HEK293 (cell line): ENCODE measurements around the gene RAPGEFL1.
A peak's percentile ranks its signal among the peaks of the same experiment; 100 is the strongest.

Source experiments
- CTCF ChIA-PET: fragments of 350-600 bp; formaldehyde crosslinking; extraction: SDS; loops from one replicate; lab custom pipeline; 2021; ENCODE audit warnings: antibody characterized with exemption; lab: Yijun Ruan, JAX
- POLR2A ChIA-PET: fragments of 300-600 bp; formaldehyde crosslinking; extraction: SDS; loops from one replicate; lab custom pipeline; 2020; ENCODE audit warnings: antibody characterized with exemption, inconsistent platforms; lab: Yijun Ruan, JAX
- H3K27ac ChIP-seq: fragments of 200-500 bp; sonication (Bioruptor generic); 2 replicates; pipeline ENCODE4 v1.5.1; 2014; ENCODE audit warnings: low read depth, low read length, control low read depth, inconsistent platforms; ENCODE audit errors: extremely low read depth
- H3K36me3 ChIP-seq, 2 experiments: fragments of 200-500 bp in 1 of 2; sonication (Bioruptor generic) in 1 of 2; 1 replicate in 1 of 2; 2 replicates in 1 of 2; pipeline ENCODE4 v1.5.1; 2014 to 2017; ENCODE audit warnings: inconsistent platforms in 2 of 2, low read length in 2 of 2; ENCODE audit not compliant: control insufficient read depth in 2 of 2, insufficient read depth in 1 of 2
- H3K4me1 ChIP-seq: fragments of 200-500 bp; sonication (Bioruptor generic); 2 replicates; pipeline ENCODE4 v1.5.1; 2014; ENCODE audit warnings: mild to moderate bottlenecking, low read length, inconsistent platforms; ENCODE audit not compliant: control insufficient read depth, insufficient read depth
- H3K4me3 ChIP-seq: 2 replicates; pipeline ENCODE4 v1.5.1; 2011; ENCODE audit warnings: low read depth, mild to moderate bottlenecking, control low read depth, low read length, moderate library complexity
- H3K9me3 ChIP-seq: fragments of 200-500 bp; sonication (Bioruptor generic); 2 replicates; pipeline ENCODE4 v1.5.1; 2014; ENCODE audit warnings: low read depth, low read length, inconsistent platforms; ENCODE audit not compliant: control insufficient read depth, insufficient read depth
- HOXC10 ChIP-seq: sonication (generic); formaldehyde crosslinking; IDR thresholded peaks from 2 replicates; pipeline ENCODE4 v1.8.1; 2023; ENCODE audit warnings: mild to moderate bottlenecking, missing genetic modification reagents
- KLF1 ChIP-seq: fragments of 450-650 bp; formaldehyde crosslinking; IDR thresholded peaks from 2 replicates; pipeline ENCODE4 v1.5.1; 2016; ENCODE audit warnings: missing biosample characterization, missing genetic modification characterization
- SCRT1 ChIP-seq: fragments of 450-650 bp; formaldehyde crosslinking; IDR thresholded peaks from 2 replicates; pipeline ENCODE4 v1.5.1; 2016; ENCODE audit warnings: missing biosample characterization, missing genetic modification characterization, borderline replicate concordance
- SCRT2 ChIP-seq: fragments of 450-650 bp; formaldehyde crosslinking; IDR thresholded peaks from 2 replicates; pipeline ENCODE4 v1.5.1; 2016; ENCODE audit warnings: missing biosample characterization, missing genetic modification characterization
- TCF7L2 ChIP-seq: IDR thresholded peaks from 2 replicates; pipeline ENCODE4 v1.6.1; 2011; ENCODE audit warnings: low read depth, mild to moderate bottlenecking, inconsistent platforms, low read length, moderate library complexity, borderline replicate concordance
- ZNF514 ChIP-seq: fragments of 450-650 bp; formaldehyde crosslinking; IDR thresholded peaks from 2 replicates; pipeline ENCODE4 v1.5.1; 2016; ENCODE audit warnings: missing biosample characterization, missing genetic modification characterization
- ZNF777 ChIP-seq: fragments of 450-650 bp; formaldehyde crosslinking; IDR thresholded peaks from 2 replicates; pipeline ENCODE4 v1.5.1; 2017; ENCODE audit warnings: missing biosample characterization, missing genetic modification characterization, borderline replicate concordance
- ZXDB ChIP-seq: fragments of 450-650 bp; formaldehyde crosslinking; IDR thresholded peaks from 2 replicates; pipeline ENCODE4 v1.5.1; 2016; ENCODE audit warnings: missing biosample characterization, missing genetic modification characterization
- TF ChIP-seq, protein P1 (sequence below): fragments of 450-650 bp; formaldehyde crosslinking; IDR thresholded peaks from 2 replicates; pipeline ENCODE4 v1.5.1; 2017; ENCODE audit warnings: missing biosample characterization, missing genetic modification characterization
- TF ChIP-seq, protein P2 (sequence below): fragments of 450-650 bp; formaldehyde crosslinking; IDR thresholded peaks from 2 replicates; pipeline ENCODE4 v1.5.1; 2017; ENCODE audit warnings: missing biosample characterization, missing genetic modification characterization
- TF ChIP-seq, protein P3 (sequence below): fragments of 450-650 bp; formaldehyde crosslinking; IDR thresholded peaks from 2 replicates; pipeline ENCODE4 v1.5.1; 2017; ENCODE audit warnings: missing biosample characterization, missing genetic modification characterization

The RAPGEFL1 gene

DNA sequence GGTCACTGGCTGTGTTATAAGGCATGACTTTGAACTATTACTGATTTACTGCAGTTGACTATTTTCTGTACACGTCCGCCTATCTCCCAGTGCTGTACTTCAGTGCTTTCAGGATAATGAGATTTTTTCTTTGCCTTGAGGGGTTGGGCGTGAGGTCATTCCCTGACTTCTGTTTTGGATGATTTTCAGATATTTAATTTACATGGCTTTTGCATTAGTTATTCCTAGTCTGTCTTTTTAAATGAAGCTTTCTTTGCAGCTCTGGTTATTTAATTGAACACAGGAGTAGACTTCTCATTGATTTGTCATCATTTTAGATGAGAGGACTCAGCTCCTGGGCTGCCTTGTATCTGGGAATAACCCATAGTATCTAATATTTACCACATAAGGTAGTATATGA, 65.5 kb downstream of the RAPGEFL1 start (continued):
- no peak for TF ChIP-seq HOXC10
- no peak for TF ChIP-seq TCF7L2
- TF ChIP-seq, protein P1, sequence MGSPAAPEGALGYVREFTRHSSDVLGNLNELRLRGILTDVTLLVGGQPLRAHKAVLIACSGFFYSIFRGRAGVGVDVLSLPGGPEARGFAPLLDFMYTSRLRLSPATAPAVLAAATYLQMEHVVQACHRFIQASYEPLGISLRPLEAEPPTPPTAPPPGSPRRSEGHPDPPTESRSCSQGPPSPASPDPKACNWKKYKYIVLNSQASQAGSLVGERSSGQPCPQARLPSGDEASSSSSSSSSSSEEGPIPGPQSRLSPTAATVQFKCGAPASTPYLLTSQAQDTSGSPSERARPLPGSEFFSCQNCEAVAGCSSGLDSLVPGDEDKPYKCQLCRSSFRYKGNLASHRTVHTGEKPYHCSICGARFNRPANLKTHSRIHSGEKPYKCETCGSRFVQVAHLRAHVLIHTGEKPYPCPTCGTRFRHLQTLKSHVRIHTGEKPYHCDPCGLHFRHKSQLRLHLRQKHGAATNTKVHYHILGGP (tag by site-specific recombination) = no peak
- no peak for TF ChIP-seq ZNF514
- TF ChIP-seq, protein P2, sequence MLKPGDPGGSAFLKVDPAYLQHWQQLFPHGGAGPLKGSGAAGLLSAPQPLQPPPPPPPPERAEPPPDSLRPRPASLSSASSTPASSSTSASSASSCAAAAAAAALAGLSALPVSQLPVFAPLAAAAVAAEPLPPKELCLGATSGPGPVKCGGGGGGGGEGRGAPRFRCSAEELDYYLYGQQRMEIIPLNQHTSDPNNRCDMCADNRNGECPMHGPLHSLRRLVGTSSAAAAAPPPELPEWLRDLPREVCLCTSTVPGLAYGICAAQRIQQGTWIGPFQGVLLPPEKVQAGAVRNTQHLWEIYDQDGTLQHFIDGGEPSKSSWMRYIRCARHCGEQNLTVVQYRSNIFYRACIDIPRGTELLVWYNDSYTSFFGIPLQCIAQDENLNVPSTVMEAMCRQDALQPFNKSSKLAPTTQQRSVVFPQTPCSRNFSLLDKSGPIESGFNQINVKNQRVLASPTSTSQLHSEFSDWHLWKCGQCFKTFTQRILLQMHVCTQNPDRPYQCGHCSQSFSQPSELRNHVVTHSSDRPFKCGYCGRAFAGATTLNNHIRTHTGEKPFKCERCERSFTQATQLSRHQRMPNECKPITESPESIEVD (tag by site-specific recombination) = peak; percentile 82

DNA sequence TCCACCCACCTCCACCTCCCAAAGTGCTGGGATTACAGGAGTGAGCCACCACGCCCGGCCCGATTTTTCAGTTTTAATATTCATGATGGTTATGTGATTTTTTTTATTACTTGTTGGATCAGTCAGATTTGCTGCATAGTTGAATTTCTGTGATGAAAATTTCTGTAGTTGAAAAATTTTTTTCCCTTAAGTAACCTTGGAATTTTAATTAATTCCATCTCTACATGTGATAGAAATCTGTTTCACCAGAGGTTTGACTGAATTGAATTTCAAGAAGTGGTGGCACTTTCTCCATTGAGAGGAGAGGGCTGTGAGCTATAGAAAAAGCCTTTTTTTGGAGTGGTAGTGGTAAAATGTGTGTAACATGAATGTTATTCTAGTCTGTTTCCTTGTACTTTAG, 66.5 kb downstream of the RAPGEFL1 start:
- TF ChIP-seq KLF1 (tag by site-specific recombination) (peak; percentile 1; the same call in 1 of the 2 replicates), ZNF777 (tag by site-specific recombination) (no peak)
- TF ChIP-seq, protein P2 (tag by site-specific recombination) = 0 out of 2 replicates have a peak, but pooled peaks have one; percentile 19
- no peak overlapping the region for H3K4me3 ChIP-seq
- no peaks in the 10 kb centered on the region; a peak in 1 of 3 replicates for H3K36me3 ChIP-seq
- H3K4me1 ChIP-seq = peaks cover 3% of the 10 kb centered on the region; the same call in 1 of the 2 replicates
- ChIA-PET POLR2A (interaction anchor here (0.5 kb wide), 1 partner anchor 285 kb away, joined by 4 read pairs; no protein-coding TSS in a partner anchor), CTCF (interaction anchor here (0.6 to 2.1 kb wide), 3 partner anchors 41 to 174 kb away, joined by 3 to 6 read pairs (median 5); no protein-coding TSS in a partner anchor)
- H3K27ac ChIP-seq = no peak overlapping the region
- H3K9me3 ChIP-seq = no peaks in the 10 kb centered on the region

DNA sequence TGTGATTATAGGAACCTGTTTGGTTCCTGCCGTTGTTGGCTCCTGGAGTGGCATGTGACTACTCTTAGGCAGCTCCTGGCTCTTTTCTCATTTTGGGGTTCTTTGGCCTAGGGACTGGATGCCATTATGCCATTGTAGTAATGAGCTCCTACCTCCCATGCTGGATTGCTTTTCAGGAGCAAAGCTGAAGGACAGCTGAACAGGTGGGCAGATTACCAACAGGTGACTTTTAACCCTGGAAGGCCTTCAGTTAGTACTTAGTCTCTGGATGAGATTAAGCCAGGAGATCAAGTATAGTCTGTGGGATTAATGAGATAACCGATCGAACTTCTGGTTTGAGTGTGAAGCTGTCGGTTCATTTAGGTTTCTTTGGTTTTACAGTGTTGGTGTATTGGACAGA, 67.0 kb downstream of the RAPGEFL1 start:
- CTCF ChIA-PET = interaction anchor here (0.9 to 1.4 kb wide), 2 partner anchors 23 to 42 kb away, joined by 3 to 5 read pairs; no protein-coding TSS in a partner anchor

More for the DNA sequence above, 67.0 kb downstream of the RAPGEFL1 start:
- TF ChIP-seq SCRT1 (peak; percentile 89), SCRT2 (tag by site-specific recombination) (peak; percentile 92), ZXDB (tag by site-specific recombination) (no peak)
- TF ChIP-seq, protein P3, sequence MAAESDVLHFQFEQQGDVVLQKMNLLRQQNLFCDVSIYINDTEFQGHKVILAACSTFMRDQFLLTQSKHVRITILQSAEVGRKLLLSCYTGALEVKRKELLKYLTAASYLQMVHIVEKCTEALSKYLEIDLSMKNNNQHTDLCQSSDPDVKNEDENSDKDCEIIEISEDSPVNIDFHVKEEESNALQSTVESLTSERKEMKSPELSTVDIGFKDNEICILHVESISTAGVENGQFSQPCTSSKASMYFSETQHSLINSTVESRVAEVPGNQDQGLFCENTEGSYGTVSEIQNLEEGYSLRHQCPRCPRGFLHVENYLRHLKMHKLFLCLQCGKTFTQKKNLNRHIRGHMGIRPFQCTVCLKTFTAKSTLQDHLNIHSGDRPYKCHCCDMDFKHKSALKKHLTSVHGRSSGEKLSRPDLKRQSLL (tag by site-specific recombination) = no peak
- H3K36me3 ChIP-seq = no peaks in the 10 kb centered on the region; a peak in 1 of 3 replicates
- H3K27ac ChIP-seq = no peak overlapping the region
- H3K4me1 ChIP-seq = peaks cover 3% of the 10 kb centered on the region; the same call in 1 of the 2 replicates
- POLR2A ChIA-PET = interaction anchor here (0.5 to 0.6 kb wide), 2 partner anchors 20 to 284 kb away, joined by 4 read pairs; no protein-coding TSS in a partner anchor
- H3K4me3 ChIP-seq = no peak overlapping the region
- no peaks in the 10 kb centered on the region for H3K9me3 ChIP-seq
